GM12878 (cell line): ENCODE results near the gene CSAD. TPM values are rescaled to one million over a fixed set of nuclear protein-coding genes. Genes with fewer than 3 reads are reported as not detected.
A peak's percentile ranks its signal among the peaks of the same experiment; 100 is the strongest.

Experiments
- ATAC-seq: fragments of 200-7000 bp; cut with Tn5 transposase; 3 replicates; pipeline ENCODE4 v1.9.1; 2020; ENCODE audit warnings: mild to moderate bottlenecking, moderate library complexity
- BruUV-seq: library from RNA; stranded (reverse); fragments of 400-500 nt; replicated peaks from 2 replicates; lab custom pipeline; 2021; lab: Mats Ljungman, UMichigan
- CTCF ChIA-PET: fragments of 300-600 bp; sonication (Branson Sonifier 250); formaldehyde crosslinking; extraction: SDS; loops from one replicate; lab custom pipeline; 2021; ENCODE audit warnings: inconsistent platforms; lab: Yijun Ruan, JAX
- POLR2A ChIA-PET: fragments of 350-600 bp; formaldehyde crosslinking; extraction: SDS; loops from one replicate; lab custom pipeline; 2021; ENCODE audit warnings: inconsistent platforms; lab: Charles Lee
- RAD21 ChIA-PET: fragments of 300-600 bp; sonication (Branson Sonifier 250); formaldehyde crosslinking; loops from one replicate; lab custom pipeline; 2023; ENCODE audit warnings: antibody characterized with exemption; ENCODE audit not compliant: unreplicated experiment; lab: Charles Lee
- SMC1A ChIA-PET: fragments of 300-600 bp; sonication (Branson Sonifier 250); formaldehyde crosslinking; loops from one replicate; lab custom pipeline; 2023; ENCODE audit not compliant: unreplicated experiment, uncharacterized antibody; lab: Charles Lee
- DNase-seq: peaks from one replicate; pipeline ENCODE4 v3.0.0-alpha.2; 2011; ENCODE audit warnings: low read depth, low spot score
- FAIRE-seq: peaks from 3 replicates; lab custom pipeline; 2011; peaks lifted over from hg19 to GRCh38; lab: Jason Lieb, UNC
- H2AFZ ChIP-seq: 2 replicates; pipeline ENCODE4 v1.6.0; 2011; ENCODE audit warnings: low read depth, low read length, control low read depth; ENCODE audit not compliant: control insufficient read depth
- H3K27ac ChIP-seq: 2 replicates; pipeline ENCODE4 v1.5.1; 2011; ENCODE audit warnings: control low read depth; ENCODE audit not compliant: control insufficient read depth, insufficient read depth
- H3K27me3 ChIP-seq, 2 experiments: replicated peaks in 1 of 2; 2 replicates each; pipeline versions ENCODE4 v1.6.0 to v1.6.1; 2011; ENCODE audit warnings: low read length in 1 of 2; ENCODE audit not compliant: control insufficient read depth in 2 of 2, insufficient read depth in 2 of 2
- H3K36me3 ChIP-seq, 2 experiments: 2 replicates each; pipeline ENCODE4 v1.5.1; 2011; ENCODE audit warnings: low read length in 1 of 2; ENCODE audit not compliant: control insufficient read depth in 2 of 2, insufficient read depth in 2 of 2
- H3K4me1 ChIP-seq: 2 replicates; pipeline ENCODE4 v1.6.1; 2011; ENCODE audit warnings: mild to moderate bottlenecking, low read length, moderate library complexity, mixed read lengths; ENCODE audit not compliant: control insufficient read depth, insufficient read depth
- H3K4me2 ChIP-seq: 2 replicates; pipeline ENCODE4 v1.6.0; 2011; ENCODE audit warnings: control low read depth; ENCODE audit not compliant: control insufficient read depth, insufficient read depth
- H3K4me3 ChIP-seq: fragments of 200-600 bp; sonication (generic); 2 replicates; pipeline ENCODE4 v1.5.1; 2016
- H3K79me2 ChIP-seq: 2 replicates; pipeline ENCODE4 v1.6.0; 2011; ENCODE audit warnings: low read length; ENCODE audit not compliant: control insufficient read depth, insufficient read depth
- H3K9ac ChIP-seq: 2 replicates; pipeline ENCODE4 v1.8.0; 2011; ENCODE audit warnings: low read length, control low read depth, mixed read lengths; ENCODE audit not compliant: control insufficient read depth, insufficient read depth
- H3K9me3 ChIP-seq: replicated peaks from 3 replicates; pipeline ENCODE4 v1.5.1; 2011; ENCODE audit warnings: mild to moderate bottlenecking, low read length; ENCODE audit not compliant: control insufficient read depth, insufficient read depth
- H4K20me1 ChIP-seq: 2 replicates; pipeline ENCODE4 v1.6.0; 2011; ENCODE audit not compliant: control insufficient read depth, insufficient read depth
- DPF2 ChIP-seq: fragments of 450-650 bp; IDR thresholded peaks from 2 replicates; pipeline ENCODE4 v1.6.1; 2017; ENCODE audit warnings: mild to moderate bottlenecking
- IKZF1 ChIP-seq: fragments of 450-650 bp; conservative IDR thresholded peaks from 2 replicates; pipeline ENCODE4 v1.6.1; 2017; ENCODE audit warnings: antibody characterized with exemption, mild to moderate bottlenecking
- POLR2AphosphoS2 ChIP-seq: IDR thresholded peaks from 2 replicates; pipeline ENCODE4 v1.6.1; 2011; ENCODE audit warnings: low read depth, mild to moderate bottlenecking, low read length, improper control_type of control experiment, moderate library complexity
- RELB ChIP-seq: fragments of 450-650 bp; IDR thresholded peaks from 2 replicates; pipeline ENCODE4 v1.6.1; 2017; ENCODE audit warnings: low read depth, mild to moderate bottlenecking, moderate library complexity
- SRF ChIP-seq, 2 experiments: IDR thresholded peaks; 2 replicates each; pipeline ENCODE4 v1.6.1; 2011; ENCODE audit warnings: low read depth in 2 of 2, low read length in 2 of 2, mild to moderate bottlenecking in 1 of 2, moderate library complexity in 1 of 2
- SUZ12 ChIP-seq: fragments of 200-600 bp; sonication (generic); IDR thresholded peaks from one replicate; pipeline ENCODE4 v1.6.1; 2018; ENCODE audit warnings: antibody characterized with exemption, mild to moderate bottlenecking; ENCODE audit not compliant: unreplicated experiment
- WGBS: methylation state at CpG from one replicate; pipeline ENCODE4 v1.1.6; 2016; ENCODE audit warnings: low lambda C conversion rate; ENCODE audit not compliant: insufficient replicate concordance, insufficient coverage; ENCODE audit errors: missing lambda C conversion rate; 5-methylcytosine and 5-hydroxymethylcytosine counted together
- in situ Hi-C: fragments of 300-500 bp; cut with MboI; formaldehyde crosslinking; loops from 9 replicates; pipeline ENCODE4 v1.14.3; 2018; ENCODE audit warnings: mixed read lengths
- intact Hi-C: fragments of 100-400 bp; cut with micrococcal nuclease; formaldehyde crosslinking; loops from one replicate; pipeline ENCODE4 v1.14.2; 2022; ENCODE audit not compliant: unreplicated experiment
- polyA plus RNA-seq, 11 experiments: library from polyadenylated mRNA; depleted of rRNA in 4 of 11; unstranded in 6 of 11; stranded (reverse) in 5 of 11; fragments of >200 nt; fragmentation: Nextera tagmentation in 4 of 11; fragmentation: Illumina TruSeq in 1 of 11; extraction: Ambion mirVana in 4 of 11; extraction: Trizol in 1 of 11; gene quantifications; 1 replicate in 1 of 11; 2 replicates in 10 of 11; pipeline versions ENCODE4 v1.2.1 to v1.2.3, GENCODE V29; 2011 to 2016; ENCODE audit warnings: inconsistent platforms in 2 of 11, missing spikeins in 2 of 11, low read depth in 1 of 11
- total RNA-seq, 4 experiments: library from RNA; depleted of rRNA in 3 of 4; stranded (reverse); fragments of >200 nt in 3 of 4; fragmentation: Illumina TruSeq in 1 of 4; extraction: Trizol in 1 of 4; gene quantifications; 2 replicates each; pipeline versions ENCODE4 v1.2.1 to v1.2.3, GENCODE V29; 2013 to 2021

Gene CSAD
- total and polyA plus RNA-seq, 10 of the 15 experiments (the other 5 are each of a cell fraction or from before 2014, with no cell fraction given) = 1.1 to 20.4 (median 6.2) TPM

- Histone ChIP-seq H3K4me1 (peaks cover 39% of the 10 kb centered on the region), H2AFZ (no peak overlapping the region), H3K27me3 (no peaks in the 10 kb centered on the region), H3K4me3 (peak overlapping the region; percentile 41; the same call in 1 of the 2 replicates), H3K36me3 (peaks cover 35 to 46% of the 10 kb centered on the region in 2 experiments), H3K27ac (peak overlapping the region; percentile 56; the same call in 1 of the 2 replicates), H4K20me1 (no peaks in the 10 kb centered on the region), H3K9ac (peak overlapping the region; percentile 26; the same call in 1 of the 2 replicates), H3K9me3 (no peaks in the 10 kb centered on the region), H3K79me2 (peaks cover 40% of the 10 kb centered on the region), H3K4me2 (peak overlapping the region; percentile 72)
- RAD21 ChIA-PET = interaction anchor here (0.8 to 3.6 kb wide), 10 partner anchors 12 to 146 kb away, joined by 3 to 26 read pairs (median 4); partner anchors contain the start of genes AAAS, CSAD and ZNF740
- DNase-seq (no peak), ATAC-seq (no peak), FAIRE-seq (no peak)
- POLR2A ChIA-PET = interaction anchor here (0.5 to 5.1 kb wide), 9 partner anchors 8 to 114 kb away, joined by 3 to 47 read pairs (median 4); partner anchors contain the start of genes CSAD, ITGB7 and ZNF740
- 54% methylated on average over 5 of the region's 5 CpGs for WGBS
- TF ChIP-seq DPF2 (0 out of 2 replicates have a peak, but pooled peaks have one; percentile 20), SUZ12 (no peak), POLR2AphosphoS2 (peak; percentile 41; the same call in 1 of the 2 replicates), IKZF1 (0 out of 2 replicates have a peak, but pooled peaks have one; percentile 18), SRF (IDR thresholded peaks at IDR 0.05; ENCODE audit: low read depth in 2 of 2, low read length in 2 of 2) (no peak), RELB (no peak)
- BruUV-seq = no TSS peak
- CTCF ChIA-PET = interaction anchor here (0.9 to 7.7 kb wide), 14 partner anchors 9 to 147 kb away, joined by 3 to 78 read pairs (median 5); partner anchors contain the start of genes AAAS, CSAD, ITGB7 and MYG1
- in situ Hi-C loops = no loop called here
- SMC1A ChIA-PET = interaction anchor here (0.9 to 3.0 kb wide), 16 partner anchors 9 to 98 kb away, joined by 3 to 36 read pairs (median 4); partner anchors contain the start of genes CSAD, ESPL1, ITGB7 and ZNF740
- intact Hi-C loops = no loop called here
Observed at GRCh38 chr12:53198486-53199110, 17.9 kb upstream of the CSAD start.
